ENCODE data around the gene WWOX.

DNA sequence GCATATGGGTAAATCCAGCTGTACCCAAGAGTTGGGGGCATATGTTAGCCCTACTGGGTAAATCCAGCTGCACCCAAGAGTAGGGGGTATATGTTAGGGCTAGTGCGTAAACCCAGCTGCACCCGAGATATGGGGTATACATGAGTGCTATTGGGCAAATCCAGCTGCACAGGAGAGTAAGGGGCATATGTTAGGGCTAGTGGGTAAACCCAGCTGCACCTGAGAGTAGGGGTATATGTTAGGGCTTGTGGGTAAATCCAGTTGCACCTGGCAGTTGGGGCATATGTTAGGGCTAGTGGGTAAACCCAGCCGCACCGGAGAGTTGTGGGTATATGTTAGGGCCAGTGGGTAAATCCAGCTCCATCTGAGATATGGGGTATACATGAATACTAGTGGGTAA is 80.9 kb downstream of the WWOX start:
- no peak for TF ChIP-seq POU2F2 (IDR thresholded peaks at IDR 0.05; ENCODE audit: low read depth, low read length)
- no peak for TF ChIP-seq POLR2A (IDR thresholded peaks at IDR 0.05; ENCODE audit: low read depth, low read length)

Data from GM12891 (cell line).